Posterior vena cava (tissue), 2 donors: Measurements from ENCODE around the gene SNRPD2. TPM values are rescaled to one million over a fixed set of nuclear protein-coding genes. Genes with fewer than 3 reads are reported as not detected.

Experiments
- DNase-seq: peaks from one replicate; pipeline ENCODE4 v3.0.0-alpha.2; 2020; ENCODE audit warnings: low spot score
- intact Hi-C, 2 donors: fragments of 100-400 bp; cut with DNase I; formaldehyde crosslinking; loops; one replicate each; pipeline versions ENCODE4 v1.14.1 to v1.14.2; 2022 to 2023
- microRNA-seq, 2 donors: library from miRNA; unstranded; fragments of <30 nt; microRNA quantifications; one replicate each; pipeline ENCODE4 v1.2.0, GENCODE V29; 2020 to 2021; ENCODE audit warnings: borderline microRNAs expressed in 2 of 2
- total RNA-seq, 2 donors: library from RNA; stranded (reverse); fragmentation: NEBNext Ultra II Directional; extraction: Animal tissue kit (Norgen Biotek cat#: 25700); gene quantifications; one replicate each; pipeline ENCODE4 v1.2.1, GENCODE V29; 2021
- donor health status: DM: yes; HTN: yes; CAD: no.
- donor health status: DM: yes; HTN: yes; CAD: no.

The SNRPD2 gene
- total RNA-seq, 2 donors from 2014 or later, result 244 to 250 TPM

GRCh38 chr19:45638930-45639729, 52.6 kb downstream of the SNRPD2 start, which contains the start of gene EML2:
EML2 (minus strand) TSS chr19:45639397; CDS start chr19:45639376, 21 bp downstream.
- intact Hi-C loops, result no loop called here
- no peak for DNase-seq

GRCh38 chr19:45637890-45638667, 53.7 kb downstream of the SNRPD2 start:
- DNase-seq, result no peak
- intact Hi-C loops, result no loop called here

Small RNAs within 50 kb of the gene (microRNA-seq; reads per million reads assigned to microRNA genes)
- gene MIR330 (76.5 to 100 reads per million in 2 donors), gene MIR642A (0 reads per million in 2 donors), gene MIR642B (0 reads per million in 2 donors)

Other genes starting within 250 kb of the SNRPD2 start
- 10 to 100 TPM; 33.2 to 73.0 TPM for gene FOSB, start 224.0 kb downstream of the SNRPD2 start, total RNA-seq
- gene RTN2, start 194.9 kb downstream of the SNRPD2 start, total RNA-seq, result 10 to 100 TPM in 1 of 2 donors, 1 to 10 TPM in 1; 9.4 to 14.5 TPM
- gene PPM1N, start 193.5 kb downstream of the SNRPD2 start, total RNA-seq, result 1 to 10 TPM in 1 of 2 donors, under 1 TPM in 1; 0.67 to 1.9 TPM
- 100 to 1,000 TPM; 159 to 204 TPM for gene VASP, start 184.5 kb downstream of the SNRPD2 start, total RNA-seq
- gene OPA3, start 107.2 kb downstream of the SNRPD2 start, total RNA-seq, result 10 to 100 TPM in 1 of 2 donors, 1 to 10 TPM in 1; 9.8 to 11.3 TPM
- 10 to 100 TPM in 1 of 2 donors, 1 to 10 TPM in 1; 5.1 to 11.1 TPM for gene GPR4, start 89.7 kb downstream of the SNRPD2 start, total RNA-seq
- gene EML2, start 52.6 kb downstream of the SNRPD2 start, total RNA-seq, result 10 to 100 TPM; 20.7 to 26.7 TPM
- under 1 TPM in 1 of 2 donors, not detected in 1; 0.38 TPM for gene GIPR, start 23.7 kb downstream of the SNRPD2 start, total RNA-seq
- 1 to 10 TPM; 3.1 to 4.5 TPM for gene QPCTL, start 713 bp upstream of the SNRPD2 start, total RNA-seq
- 10 to 100 TPM; 11.2 to 12.3 TPM for gene FBXO46, start 38.9 kb upstream of the SNRPD2 start, total RNA-seq
- not detected for gene MEIOSIN, start 41.5 kb upstream of the SNRPD2 start, total RNA-seq
- 10 to 100 TPM; 14.9 to 22.4 TPM for gene SIX5, start 77.3 kb upstream of the SNRPD2 start, total RNA-seq
- gene DMPK, start 90.5 kb upstream of the SNRPD2 start, total RNA-seq, result 100 to 1,000 TPM; 218 to 281 TPM
- gene DMWD, start 100.9 kb upstream of the SNRPD2 start, total RNA-seq, result 10 to 100 TPM; 50.9 to 61.1 TPM
- not detected for gene RSPH6A, start 123.4 kb upstream of the SNRPD2 start, total RNA-seq
- gene SYMPK, start 171.2 kb upstream of the SNRPD2 start, total RNA-seq, result 10 to 100 TPM; 41.2 to 44.6 TPM
- gene FOXA3, start 172.4 kb upstream of the SNRPD2 start, total RNA-seq, result not detected
- gene IRF2BP1, start 194.2 kb upstream of the SNRPD2 start, total RNA-seq, result 10 to 100 TPM; 14.3 to 14.5 TPM
- 1 to 10 TPM; 4.3 to 6.1 TPM for gene MYPOP, start 210.7 kb upstream of the SNRPD2 start, total RNA-seq
- not detected for gene NANOS2, start 222.8 kb upstream of the SNRPD2 start, total RNA-seq